Ishikawa (cell line): ENCODE data around the gene CBY1.

Experiments used
- CEBPB ChIP-seq: IDR thresholded peaks from 2 replicates; pipeline ENCODE4 v1.6.1; 2012
- CREB1 ChIP-seq: IDR thresholded peaks from 2 replicates; pipeline ENCODE4 v1.6.1; 2012; ENCODE audit warnings: low read depth
- EGR1 ChIP-seq: IDR thresholded peaks from 2 replicates; pipeline ENCODE4 v1.6.1; 2012
- EP300 ChIP-seq: IDR thresholded peaks from 2 replicates; pipeline ENCODE4 v1.6.1; 2012; ENCODE audit warnings: borderline replicate concordance
- FOXM1 ChIP-seq: IDR thresholded peaks from 2 replicates; pipeline ENCODE4 v1.6.1; 2012; ENCODE audit warnings: low read depth, borderline replicate concordance
- MAX ChIP-seq: IDR thresholded peaks from 2 replicates; pipeline ENCODE4 v1.6.1; 2012
- NFIC ChIP-seq: IDR thresholded peaks from 2 replicates; pipeline ENCODE4 v1.6.1; 2012
- RAD21 ChIP-seq: IDR thresholded peaks from 2 replicates; pipeline ENCODE4 v1.6.1; 2012; ENCODE audit warnings: low read depth
- REST ChIP-seq: IDR thresholded peaks from 2 replicates; pipeline ENCODE4 v1.6.1; 2012; ENCODE audit warnings: low read depth, mild to moderate bottlenecking
- TAF1 ChIP-seq: IDR thresholded peaks from 2 replicates; pipeline ENCODE4 v1.6.1; 2012; ENCODE audit warnings: low read depth, mild to moderate bottlenecking
- TCF12 ChIP-seq: IDR thresholded peaks from 2 replicates; pipeline ENCODE4 v1.6.1; 2012; ENCODE audit warnings: low read depth
- TEAD4 ChIP-seq: IDR thresholded peaks from 2 replicates; pipeline ENCODE4 v1.6.1; 2012
- USF1 ChIP-seq: IDR thresholded peaks from 2 replicates; pipeline ENCODE4 v1.6.1; 2012
- YY1 ChIP-seq: IDR thresholded peaks from 2 replicates; pipeline ENCODE4 v1.6.1; 2012; ENCODE audit warnings: low read depth
- ZBTB7A ChIP-seq: IDR thresholded peaks from 2 replicates; pipeline ENCODE4 v1.6.1; 2012; ENCODE audit warnings: low read depth

Gene CBY1

GRCh38 chr22:38656256-38657044 is at the start of gene CBY1, which contains the start of gene FAM227A:
Gene CBY1 (plus strand): TSS chr22:38656638. CDS start chr22:38668055, 11,417 bp downstream.
Gene FAM227A (minus strand): TSS chr22:38656392. CDS start chr22:38650168, 6,224 bp downstream.
- TF ChIP-seq TCF12 (no peak), TEAD4 (no peak), CEBPB (no peak), MAX (peak; percentile 11; the same call in 1 of the 2 replicates), EP300 (peak; percentile 70; the same call in 1 of the 2 replicates), YY1 (0 out of 2 replicates have a peak, but pooled peaks have one; percentile 46), TAF1 (peak; percentile 84), ZBTB7A (peak; percentile 29; the same call in 1 of the 2 replicates), EGR1 (no peak), RAD21 (no peak), USF1 (no peak)

- TF ChIP-seq MAX, result no peak
- no peak for TF ChIP-seq CREB1
- TF ChIP-seq REST, result no peak
Observed at GRCh38 chr22:38607680-38608079, 48.8 kb upstream of the CBY1 start.

GRCh38 chr22:38608992-38609750 is 47.3 kb upstream of the CBY1 start:
- TF ChIP-seq CREB1, result no peak
- TF ChIP-seq MAX, result no peak
- no peak for TF ChIP-seq TCF12
- TF ChIP-seq USF1, result no peak
- no peak for TF ChIP-seq FOXM1
- TF ChIP-seq TAF1, result no peak
- no peak for TF ChIP-seq TEAD4
- no peak for TF ChIP-seq RAD21
- TF ChIP-seq EGR1, result no peak
- TF ChIP-seq REST, result no peak
- no peak for TF ChIP-seq CEBPB
- no peak for TF ChIP-seq NFIC
- no peak for TF ChIP-seq EP300
- TF ChIP-seq YY1, result no peak
- TF ChIP-seq ZBTB7A, result no peak

GRCh38 chr22:38610234-38610633 is 46.2 kb upstream of the CBY1 start:
- TF ChIP-seq TEAD4 (no peak), YY1 (no peak), TAF1 (no peak), CREB1 (no peak), RAD21 (no peak), EGR1 (no peak), FOXM1 (no peak), REST (no peak), ZBTB7A (no peak)
